GM18508 (cell line): ENCODE data around the gene RASAL2.
"Not testable (repeated sequence)": the region's sequence is repeated elsewhere in the genome, so short reads cannot be mapped to it uniquely, and the experiment has no call there.

ENCODE experiments used
- ATAC-seq: cut with Tn5 transposase; IDR thresholded peaks from one replicate; pipeline ENCODE4 v1.9.1; 2021; ENCODE audit warnings: moderate number of reproducible peaks; ENCODE audit not compliant: insufficient read depth, unreplicated experiment

RASAL2 gene

GRCh38 chr1:178066908-178067614 lies 26.8 kb upstream of the RASAL2 start:
- peak; percentile 96 for ATAC-seq

GRCh38 chr1:178071811-178072210 lies 22.1 kb upstream of the RASAL2 start:
- ATAC-seq = no peak

DNA sequence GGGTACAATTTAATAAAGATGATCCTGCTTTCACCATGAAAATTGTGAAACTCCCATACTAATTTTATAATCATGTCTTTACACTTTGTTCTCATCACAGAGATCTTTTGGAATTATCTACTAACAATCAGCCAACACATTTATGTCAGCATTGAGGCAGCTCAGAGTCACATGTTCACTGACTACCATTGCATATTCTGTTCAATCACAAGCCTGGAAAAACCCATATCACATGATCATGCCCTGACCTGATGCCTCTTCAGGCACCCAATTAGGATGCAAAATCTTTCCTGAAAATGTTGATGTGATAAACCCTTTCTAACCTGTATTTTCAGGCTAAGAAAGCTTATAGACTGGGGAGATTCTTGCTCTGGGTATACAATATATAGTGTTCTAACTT lies 21.6 kb upstream of the RASAL2 start:
- no peak for ATAC-seq

DNA sequence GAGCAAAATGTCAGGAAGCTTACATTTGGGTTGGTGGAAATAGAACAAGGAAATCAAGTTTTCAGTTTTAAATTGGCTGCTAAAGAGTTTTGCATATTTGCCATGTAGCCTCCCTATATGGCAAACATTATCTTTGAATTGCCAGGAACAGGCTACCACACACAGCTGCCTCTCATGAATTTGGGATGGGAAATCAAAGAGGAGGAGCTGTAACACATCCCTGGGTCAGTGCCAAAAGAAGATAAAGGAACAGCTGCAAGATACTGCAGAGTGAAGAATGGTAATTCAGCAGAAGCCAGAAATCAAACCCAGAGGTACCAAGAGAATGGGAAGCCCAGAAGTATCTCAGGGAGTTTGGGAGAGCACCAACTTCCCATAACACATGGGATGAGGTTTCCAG lies 18.6 kb upstream of the RASAL2 start:
- no peak for ATAC-seq

GRCh38 chr1:178076607-178077006 lies 17.3 kb upstream of the RASAL2 start:
- no peak for ATAC-seq

- ATAC-seq = no peak
Observed at GRCh38 chr1:178077917-178078316, 16.0 kb upstream of the RASAL2 start.

GRCh38 chr1:178086294-178086693 lies 7.6 kb upstream of the RASAL2 start:
- no peak for ATAC-seq

DNA sequence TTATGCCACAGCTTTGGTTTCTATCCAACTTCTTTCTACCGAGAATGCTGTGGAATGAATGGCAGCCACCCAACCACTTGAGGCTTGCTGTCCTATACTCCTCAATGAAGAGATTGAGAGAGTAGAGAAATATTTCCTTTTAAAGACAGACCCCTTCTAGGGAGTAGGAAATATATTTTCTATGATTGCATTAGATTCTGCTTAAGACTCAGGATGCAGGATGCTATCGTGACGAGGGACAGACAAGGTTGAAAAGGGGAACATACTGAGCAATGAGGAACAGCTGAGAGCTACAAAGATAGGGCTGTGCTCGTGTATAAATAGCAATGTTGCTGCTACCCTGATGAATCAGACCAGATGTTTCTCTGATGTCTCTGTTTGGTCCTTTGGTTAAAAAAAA lies 7.1 kb upstream of the RASAL2 start:
- ATAC-seq = no peak

GRCh38 chr1:178088651-178089050 lies 5.3 kb upstream of the RASAL2 start:
- no peak for ATAC-seq

GRCh38 chr1:178091454-178091853 lies 2.5 kb upstream of the RASAL2 start:
- not testable (repeated sequence) for ATAC-seq

GRCh38 chr1:178091986-178092745 lies 1.7 kb upstream of the RASAL2 start:
- no peak for ATAC-seq

DNA sequence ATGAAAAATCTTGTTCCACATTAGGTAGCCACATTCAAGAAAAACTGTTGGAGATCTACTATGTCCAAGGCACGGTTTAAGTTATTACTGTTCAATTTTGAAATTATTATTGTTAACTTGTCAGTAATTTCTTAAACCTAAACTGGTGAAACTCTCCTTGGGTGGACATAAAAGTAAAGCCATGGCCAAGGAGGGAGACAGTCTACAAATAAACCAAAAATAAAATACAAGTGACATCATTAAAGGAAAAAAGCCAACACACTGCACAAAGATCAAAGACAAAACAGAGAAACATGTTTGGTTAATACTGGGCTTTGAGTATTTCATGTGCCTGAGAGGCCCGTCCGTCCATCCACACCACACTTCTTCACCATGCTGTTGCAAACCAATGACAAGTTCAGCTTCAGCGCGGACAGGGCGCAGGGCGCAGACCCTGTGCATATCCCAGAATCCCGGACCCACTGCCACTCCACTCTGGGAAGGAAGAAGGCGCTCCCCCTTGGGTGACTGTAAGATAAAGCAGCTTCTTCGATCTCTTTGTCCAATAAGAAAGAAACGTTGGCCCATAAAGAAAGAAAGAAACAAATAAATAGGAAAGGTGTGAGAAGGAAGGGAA lies 918 bp upstream of the RASAL2 start:
- ATAC-seq = no peak

DNA sequence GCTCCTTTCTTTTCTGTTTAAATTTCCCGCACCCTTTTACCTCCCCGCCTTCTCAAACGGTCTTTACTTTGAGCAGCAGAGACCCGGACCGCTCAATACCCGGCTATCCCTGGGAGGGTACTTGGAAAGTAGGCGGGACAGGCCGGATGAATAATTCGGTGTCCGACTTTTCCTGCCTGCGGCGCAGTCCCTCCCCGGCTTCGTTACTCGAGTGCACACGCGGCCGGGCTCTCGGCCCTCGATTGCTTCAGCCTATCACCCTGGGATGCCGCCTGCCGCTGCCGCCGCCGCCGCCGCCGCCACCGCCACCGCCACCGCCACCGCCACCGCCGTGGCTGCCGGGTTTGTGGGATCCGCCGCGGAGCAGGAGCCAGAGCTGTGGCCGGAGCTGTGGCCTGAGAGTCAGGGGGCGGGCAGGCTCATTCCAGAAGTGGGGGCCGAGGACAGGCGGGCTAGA lies 382 bp upstream of the RASAL2 start:
- ATAC-seq = peak; percentile 77

GRCh38 chr1:178094739-178095645 lies 1.1 kb downstream of the RASAL2 start:
- ATAC-seq = no peak

DNA sequence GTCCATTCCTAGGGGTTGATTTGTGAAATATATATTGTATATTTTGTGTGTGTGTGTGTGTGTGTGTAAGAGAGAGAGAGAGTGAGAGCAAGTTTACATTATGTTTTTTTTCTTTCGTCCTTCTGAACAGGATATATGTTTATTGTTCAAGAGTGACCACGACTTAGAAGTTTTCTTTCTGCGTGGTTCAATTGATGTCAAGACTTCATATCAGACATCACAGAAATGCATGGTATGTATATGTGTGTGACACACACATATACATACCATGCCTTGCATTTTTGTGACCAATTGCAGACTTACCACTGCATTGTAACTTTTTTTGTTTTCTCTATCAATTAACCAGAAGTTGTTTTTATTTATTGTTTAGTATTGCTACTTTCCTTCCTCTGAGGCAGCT lies 2.5 kb downstream of the RASAL2 start:
- no peak for ATAC-seq

DNA sequence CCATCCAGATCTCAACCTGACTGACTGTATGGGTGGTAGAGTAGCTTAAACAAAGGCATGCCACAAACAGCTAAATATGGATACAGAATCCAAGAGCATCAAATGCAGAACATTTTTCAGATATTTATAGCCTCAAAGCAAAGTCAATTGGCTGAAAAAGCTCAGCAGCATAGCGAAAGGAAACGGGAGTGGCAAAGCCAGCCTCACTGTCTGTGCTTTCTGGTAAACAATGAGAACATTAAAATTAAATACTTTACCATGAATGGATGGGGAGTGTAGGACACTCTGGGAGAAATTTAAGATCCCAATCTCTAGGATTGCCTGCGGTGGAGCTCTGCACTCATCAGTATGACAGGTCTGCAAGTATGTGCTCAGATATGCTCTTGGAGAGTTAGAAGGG lies 4.4 kb downstream of the RASAL2 start:
- ATAC-seq = no peak

DNA sequence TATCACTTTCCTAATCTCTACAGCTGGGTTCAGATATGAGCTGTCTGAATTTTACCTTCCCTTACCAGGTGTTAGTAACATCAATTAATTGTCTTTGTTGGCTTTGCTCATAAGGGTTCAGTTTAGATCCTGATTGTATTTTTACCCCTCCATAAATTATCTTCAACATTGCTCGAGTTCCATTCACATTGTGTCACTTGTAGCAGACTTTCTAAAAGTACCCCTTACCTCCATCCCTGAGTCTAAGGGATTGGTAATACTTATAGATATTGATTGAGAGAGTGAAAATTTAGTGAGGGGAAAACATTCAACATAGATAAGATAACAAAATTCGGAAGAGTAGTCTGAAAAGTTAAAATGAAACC lies 7.3 kb downstream of the RASAL2 start:
- ATAC-seq = no peak

DNA sequence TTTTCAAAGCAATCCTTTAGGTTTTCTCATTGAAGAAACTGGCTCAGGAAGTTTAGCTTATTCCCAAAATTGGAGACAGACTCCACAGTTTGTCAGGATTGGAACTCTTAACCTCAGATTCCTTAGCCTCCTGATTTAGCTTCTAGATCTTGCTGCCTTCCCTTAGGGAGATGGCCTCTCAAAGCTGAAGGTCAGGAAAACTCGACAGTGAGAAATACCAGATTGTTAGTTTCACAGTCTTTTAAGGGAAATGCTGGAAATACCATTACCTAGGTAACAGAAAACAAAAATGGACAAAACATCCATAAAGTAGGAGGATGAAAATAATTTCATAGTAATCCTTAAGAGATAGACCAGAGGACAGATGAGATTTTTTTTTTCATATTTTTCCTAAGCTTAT lies 7.8 kb downstream of the RASAL2 start:
- ATAC-seq = no peak

- no peak for ATAC-seq
Observed at GRCh38 chr1:178102218-178102617, 8.3 kb downstream of the RASAL2 start.

DNA sequence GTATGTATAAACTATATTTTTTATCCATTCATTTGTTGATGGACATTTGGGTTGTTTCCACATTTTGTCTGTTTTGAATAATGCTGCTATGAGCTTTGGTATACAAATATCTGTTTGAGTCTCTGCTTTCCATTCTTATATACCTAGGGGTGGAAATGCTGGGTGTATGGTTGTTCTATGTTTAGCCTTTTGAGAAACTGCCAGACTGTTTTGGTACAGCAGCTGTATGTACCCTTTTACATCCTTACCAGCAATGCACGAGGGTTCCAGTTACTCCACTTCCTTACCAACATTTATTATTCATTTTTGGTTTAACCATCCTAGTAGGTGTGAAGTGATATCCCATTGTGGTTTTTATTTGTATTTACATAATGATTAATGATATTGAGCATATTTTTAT lies 13.9 kb downstream of the RASAL2 start:
- ATAC-seq = no peak
